CD4-positive, alpha-beta memory T cell (primary cell): ENCODE measurements around the gene SRPRB. TPM values are rescaled to one million over a fixed set of nuclear protein-coding genes. Genes with fewer than 3 reads are reported as not detected.

Experiments used
- CTCF ChIA-PET: fragments of 350-600 bp; sonication (Branson Sonifier 250); formaldehyde crosslinking; loops from one replicate; lab custom pipeline; 2021; ENCODE audit warnings: inconsistent platforms; ENCODE audit not compliant: partially characterized antibody; lab: Charles Lee
- POLR2A ChIA-PET: fragments of 350-600 bp; sonication (Branson Sonifier 250); formaldehyde crosslinking; loops from one replicate; lab custom pipeline; 2021; ENCODE audit not compliant: partially characterized antibody; lab: Charles Lee
- DNase-seq, 5 donors: peaks; one replicate each; pipeline versions ENCODE4 v3.0.0 to v3.0.0-alpha.2; 2020 to 2022; ENCODE audit warnings: mixed read lengths in 1 of 5
- H3K27ac ChIP-seq: one replicate; pipeline ENCODE4 v1.7.0; 2013; ENCODE audit warnings: low read depth, low read length
- H3K27me3 ChIP-seq: 2 replicates; pipeline ENCODE4 v1.7.0; 2013; ENCODE audit warnings: mild to moderate bottlenecking, low read length, moderate library complexity; ENCODE audit not compliant: insufficient read depth
- H3K36me3 ChIP-seq: 2 replicates; pipeline ENCODE4 v1.7.0; 2013; ENCODE audit warnings: mild to moderate bottlenecking, low read length, moderate library complexity; ENCODE audit not compliant: insufficient read depth
- H3K4me1 ChIP-seq: 2 replicates; pipeline ENCODE4 v1.7.0; 2013; ENCODE audit warnings: mild to moderate bottlenecking, low read length, moderate library complexity; ENCODE audit not compliant: insufficient read depth
- H3K4me3 ChIP-seq, 2 donors: one replicate each; pipeline ENCODE4 v1.7.0; 2013; ENCODE audit warnings: low read length in 2 of 2, mild to moderate bottlenecking in 1 of 2
- H3K9me3 ChIP-seq, 2 donors: one replicate each; pipeline ENCODE4 v1.7.0; 2013; ENCODE audit warnings: low read length in 2 of 2, control low read depth in 1 of 2; ENCODE audit not compliant: control insufficient read depth in 1 of 2
- H3K27ac Mint-ChIP-seq, 7 donors: one replicate each; pipeline ENCODE4 v1.8.0; 2020 to 2021; ENCODE audit warnings: mixed read lengths in 7 of 7, mild to moderate bottlenecking in 6 of 7, inconsistent platforms in 3 of 7, moderate library complexity in 3 of 7
- H3K27me3 Mint-ChIP-seq, 2 donors: one replicate each; pipeline ENCODE4 v1.8.0; 2020 to 2021; ENCODE audit warnings: mixed read lengths in 2 of 2
- H3K36me3 Mint-ChIP-seq, 2 donors: one replicate each; pipeline ENCODE4 v1.8.0; 2020 to 2021; ENCODE audit warnings: mixed read lengths in 2 of 2, inconsistent platforms in 1 of 2, mild to moderate bottlenecking in 1 of 2
- H3K4me1 Mint-ChIP-seq, 4 donors: one replicate each; pipeline ENCODE4 v1.8.0; 2020 to 2021; ENCODE audit warnings: mixed read lengths in 4 of 4, mild to moderate bottlenecking in 1 of 4
- H3K4me3 Mint-ChIP-seq, 8 donors: one replicate each; pipeline ENCODE4 v1.8.0; 2020 to 2021; ENCODE audit warnings: mixed read lengths in 8 of 8, mild to moderate bottlenecking in 7 of 8, moderate library complexity in 6 of 8, inconsistent platforms in 3 of 8
- H3K9me3 Mint-ChIP-seq, 8 donors: one replicate each; pipeline ENCODE4 v1.8.0; 2020 to 2021; ENCODE audit warnings: mixed read lengths in 8 of 8, mild to moderate bottlenecking in 5 of 8, inconsistent platforms in 3 of 8, moderate library complexity in 1 of 8
- intact Hi-C: fragments of 100-400 bp; cut with micrococcal nuclease; formaldehyde crosslinking; loops from one replicate; pipeline ENCODE4 v1.15.1; 2023
- polyA plus RNA-seq, 2 donors: library from polyadenylated mRNA; unstranded; fragments of 300-500 nt; fragmentation: Illumina TruSeq; gene quantifications; one replicate each; pipeline ENCODE4 v1.2.3, GENCODE V29; 2021
- total RNA-seq, 2 experiments: library from RNA; stranded (reverse); gene quantifications; one replicate each; pipeline ENCODE4 v1.2.3, GENCODE V29; 2021

The SRPRB gene
- total and polyA plus RNA-seq, 4 experiments from 2014 or later = 45.6 to 57.4 (median 52.4) TPM

DNA sequence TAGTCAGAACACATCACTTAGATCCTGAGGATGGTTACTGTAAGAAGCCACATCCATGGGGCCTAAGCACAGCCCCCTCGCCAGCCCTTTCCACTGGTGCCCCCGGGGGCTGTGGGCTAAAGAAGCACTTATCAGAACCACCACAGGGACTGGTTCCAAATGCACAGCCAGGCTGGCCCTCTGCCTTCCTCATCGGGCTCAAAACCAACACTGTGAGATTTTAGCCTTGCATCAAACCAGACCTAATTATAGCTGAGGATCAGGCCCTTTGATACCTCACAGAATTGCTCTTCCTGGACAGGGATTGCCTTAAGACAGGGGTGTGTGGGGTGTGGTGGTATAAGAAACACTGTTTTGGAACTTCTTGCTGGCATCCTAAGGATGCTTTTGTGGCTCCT, 23.7 kb downstream of the SRPRB start:
- Histone ChIP-seq H3K9me3 (no peaks in the 10 kb centered on the region), H3K4me3 (no peak overlapping the region), H3K27me3 (no peaks in the 10 kb centered on the region), H3K36me3 (no peaks in the 10 kb centered on the region), H3K4me1 (no peaks in the 10 kb centered on the region), H3K27ac (no peak overlapping the region)
- Mint-ChIP-seq H3K27ac (no peak overlapping the region), H3K4me1 (no peaks in the 10 kb centered on the region), H3K36me3 (peaks cover 20 to 21% of the 10 kb centered on the region in 2 donors), H3K4me3 (no peak overlapping the region), H3K27me3 (peaks cover 0 to 7% of the 10 kb centered on the region in 2 donors), H3K9me3 (no peaks in the 10 kb centered on the region)
- ChIA-PET POLR2A (no interaction called here), CTCF (no interaction called here)
- no peak for DNase-seq
- intact Hi-C loops = no loop called here

DNA sequence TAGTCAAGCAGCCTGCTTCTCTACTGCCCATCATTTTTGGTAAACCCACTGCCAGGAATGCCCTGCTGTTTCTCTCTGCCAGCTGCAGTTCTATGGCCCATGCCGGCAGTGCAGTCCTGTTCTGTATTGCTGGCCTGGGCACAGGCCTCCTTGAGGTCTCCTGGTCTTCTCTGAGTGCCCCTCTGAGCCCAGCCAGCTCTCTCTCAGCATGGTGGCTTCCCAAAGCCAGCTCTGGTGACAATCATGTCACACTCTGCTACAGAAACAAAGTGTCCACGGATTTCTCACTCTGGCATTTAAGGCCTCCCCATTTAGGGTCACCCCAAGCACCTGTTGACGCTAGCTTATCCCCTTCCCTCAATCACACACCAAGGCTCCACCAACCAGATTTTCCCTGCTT, 24.5 kb downstream of the SRPRB start:
- POLR2A ChIA-PET = no interaction called here
- H3K36me3 Mint-ChIP-seq = peaks cover 14% of the 10 kb centered on the region in 2 donors

DNA sequence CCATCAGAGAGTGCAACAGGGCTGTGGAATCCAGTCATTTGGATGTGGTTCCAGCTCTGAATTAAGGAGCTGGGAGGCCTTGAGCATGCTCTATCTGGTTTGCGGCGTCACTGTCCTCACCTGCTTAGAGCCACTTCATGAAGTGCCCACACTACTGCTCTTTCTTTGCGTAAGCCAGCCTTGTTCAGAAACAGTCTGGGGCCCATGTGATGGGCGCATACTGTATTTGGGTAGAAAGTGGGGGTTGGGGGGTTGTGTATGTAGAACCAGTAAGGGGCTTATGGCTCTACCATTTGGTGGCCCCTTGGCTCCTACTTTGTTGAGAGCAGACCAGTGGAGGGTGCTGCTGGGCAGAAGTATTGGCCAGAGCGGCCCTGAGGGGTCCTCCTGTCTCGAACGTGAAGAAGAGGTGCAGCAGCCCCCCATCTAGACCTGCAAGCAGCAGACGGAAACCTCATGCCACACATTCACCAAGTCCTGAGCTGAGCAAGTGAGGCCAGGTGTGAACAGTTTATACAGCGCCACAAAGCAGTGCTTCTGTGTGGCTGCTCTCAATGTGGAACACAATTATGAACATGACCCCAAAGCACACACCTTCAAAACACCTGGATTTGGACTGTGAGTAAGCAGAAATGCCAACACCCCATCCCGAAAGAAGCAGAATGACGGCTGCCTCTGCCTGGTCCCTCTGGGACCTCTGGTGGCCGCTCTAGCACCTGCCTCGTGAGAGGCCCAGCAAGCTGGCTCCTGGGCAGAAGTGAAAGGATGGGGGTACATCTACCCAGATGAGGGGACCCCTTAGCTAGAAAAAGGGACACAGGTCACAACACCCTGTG, 26.6 kb downstream of the SRPRB start:
- H3K27ac Mint-ChIP-seq = no peak overlapping the region
- Histone ChIP-seq H3K36me3 (no peaks in the 10 kb centered on the region), H3K4me1 (no peaks in the 10 kb centered on the region), H3K27me3 (no peaks in the 10 kb centered on the region), H3K9me3 (no peaks in the 10 kb centered on the region), H3K4me3 (no peak overlapping the region), H3K27ac (no peak overlapping the region)
- H3K27me3 Mint-ChIP-seq = peaks cover 0 to 7% of the 10 kb centered on the region in 2 donors
- no peak for DNase-seq
- H3K4me3 Mint-ChIP-seq = no peak overlapping the region
- POLR2A ChIA-PET = no interaction called here
- CTCF ChIA-PET = no interaction called here
- no peaks in the 10 kb centered on the region for H3K36me3 Mint-ChIP-seq
- H3K9me3 Mint-ChIP-seq = no peaks in the 10 kb centered on the region
- H3K4me1 Mint-ChIP-seq = no peaks in the 10 kb centered on the region
- intact Hi-C loops = no loop called here

More for the DNA sequence above, 24.5 kb downstream of the SRPRB start:
- no peak for DNase-seq
- Mint-ChIP-seq H3K4me1 (no peaks in the 10 kb centered on the region), H3K27me3 (peaks cover 0 to 7% of the 10 kb centered on the region in 2 donors), H3K9me3 (no peaks in the 10 kb centered on the region), H3K4me3 (no peak overlapping the region), H3K27ac (peak overlapping the region in 1 of 7 donors; percentile 2)
- Histone ChIP-seq H3K9me3 (no peaks in the 10 kb centered on the region), H3K27me3 (no peaks in the 10 kb centered on the region), H3K4me1 (no peaks in the 10 kb centered on the region), H3K36me3 (no peaks in the 10 kb centered on the region), H3K27ac (no peak overlapping the region), H3K4me3 (no peak overlapping the region)
- CTCF ChIA-PET = no interaction called here
- intact Hi-C loops = no loop called here

DNA sequence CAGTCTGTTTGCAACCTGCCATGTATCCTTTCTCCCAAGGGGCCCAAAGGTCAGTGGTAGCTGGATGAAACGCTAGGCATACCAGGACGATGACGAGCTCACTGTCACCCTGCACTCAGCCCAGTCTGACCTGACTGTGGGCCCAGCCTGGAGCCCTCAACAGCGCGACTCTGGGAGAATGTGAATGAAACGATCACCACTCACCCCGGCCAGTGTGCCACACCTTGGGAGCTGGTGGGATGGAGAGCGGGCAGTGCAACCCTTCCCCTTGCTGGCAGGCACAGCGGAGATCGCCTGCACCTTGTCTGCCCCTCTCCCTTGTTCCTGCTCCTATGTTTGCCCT, 27.2 kb downstream of the SRPRB start:
- ChIA-PET POLR2A (no interaction called here), CTCF (no interaction called here)
- Histone ChIP-seq H3K4me3 (no peak overlapping the region), H3K36me3 (no peaks in the 10 kb centered on the region), H3K4me1 (no peaks in the 10 kb centered on the region), H3K27ac (no peak overlapping the region), H3K27me3 (no peaks in the 10 kb centered on the region), H3K9me3 (no peaks in the 10 kb centered on the region)
- no peaks in the 10 kb centered on the region for H3K36me3 Mint-ChIP-seq
- H3K27ac Mint-ChIP-seq = no peak overlapping the region
- no peak for DNase-seq
- H3K27me3 Mint-ChIP-seq = peaks cover 0 to 7% of the 10 kb centered on the region in 2 donors
- no peak overlapping the region for H3K4me3 Mint-ChIP-seq
- intact Hi-C loops = no loop called here
- H3K4me1 Mint-ChIP-seq = no peaks in the 10 kb centered on the region
- H3K9me3 Mint-ChIP-seq = no peaks in the 10 kb centered on the region

DNA sequence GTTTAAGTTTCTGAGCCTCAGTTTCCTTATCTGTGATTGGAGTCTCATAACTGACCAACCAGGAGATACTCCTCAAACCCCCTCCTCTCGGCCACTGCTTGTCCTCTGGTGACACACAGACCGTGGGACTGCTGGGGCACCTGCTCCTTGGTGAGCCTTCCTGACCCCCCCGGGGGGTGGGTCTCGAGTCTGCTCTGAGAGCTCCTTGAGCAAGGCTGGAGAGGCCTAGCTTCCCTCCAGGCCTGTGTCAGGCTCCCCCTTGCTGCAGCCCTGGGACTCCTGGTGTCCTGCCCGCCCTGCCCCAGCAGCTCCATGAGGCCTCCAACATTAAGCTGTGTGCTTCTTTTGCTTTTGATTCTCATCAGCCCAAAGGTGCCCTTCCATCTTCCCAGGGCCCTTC, 27.7 kb downstream of the SRPRB start:
- ChIA-PET CTCF (no interaction called here), POLR2A (no interaction called here)
- Mint-ChIP-seq H3K9me3 (no peaks in the 10 kb centered on the region), H3K4me3 (no peak overlapping the region), H3K36me3 (no peaks in the 10 kb centered on the region), H3K27me3 (peaks cover 0 to 7% of the 10 kb centered on the region in 2 donors), H3K27ac (no peak overlapping the region), H3K4me1 (no peaks in the 10 kb centered on the region)
- no peak for DNase-seq
- Histone ChIP-seq H3K36me3 (no peaks in the 10 kb centered on the region), H3K9me3 (no peaks in the 10 kb centered on the region), H3K4me3 (no peak overlapping the region), H3K27ac (no peak overlapping the region), H3K27me3 (no peaks in the 10 kb centered on the region), H3K4me1 (no peaks in the 10 kb centered on the region)
- intact Hi-C loops = no loop called here

DNA sequence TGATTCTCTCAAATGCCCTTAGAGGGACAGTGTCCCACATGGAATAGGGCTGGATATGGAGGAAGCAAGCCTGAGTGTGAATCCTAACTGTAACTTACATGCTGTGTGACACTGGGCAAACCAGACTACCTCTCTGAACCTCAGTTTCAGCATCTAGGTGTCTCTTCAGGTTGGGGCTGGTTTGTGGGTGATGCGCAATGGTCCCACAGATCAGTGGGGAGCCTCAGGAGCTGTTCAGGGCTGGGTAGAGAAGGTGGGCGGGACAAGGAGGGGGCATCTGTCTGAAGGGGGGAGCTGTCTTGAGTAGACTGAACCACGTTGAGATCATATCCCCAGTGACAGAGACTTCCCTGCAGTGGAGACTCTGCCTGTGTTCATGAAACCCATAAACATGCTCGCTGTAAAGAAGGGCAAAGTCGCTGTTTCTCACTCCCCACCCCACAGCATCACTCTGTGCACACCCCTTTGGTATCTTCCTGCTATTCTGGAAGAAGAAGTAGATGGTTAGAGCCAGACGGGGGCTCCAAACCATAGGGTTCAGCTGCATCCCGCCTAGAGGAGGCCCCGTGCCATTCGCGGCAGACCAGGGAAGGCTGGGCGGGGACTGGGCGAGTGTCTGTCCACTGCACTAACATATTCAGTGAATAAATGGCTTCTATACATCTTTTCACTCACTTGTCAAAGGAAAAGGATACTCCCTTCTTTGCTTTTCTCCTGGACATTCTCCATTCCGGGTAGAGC, 28.4 kb downstream of the SRPRB start:
- Histone ChIP-seq H3K4me3 (no peak overlapping the region), H3K9me3 (no peaks in the 10 kb centered on the region), H3K4me1 (no peaks in the 10 kb centered on the region), H3K36me3 (no peaks in the 10 kb centered on the region), H3K27ac (no peak overlapping the region), H3K27me3 (no peaks in the 10 kb centered on the region)
- H3K36me3 Mint-ChIP-seq = no peaks in the 10 kb centered on the region
- no peak for DNase-seq
- intact Hi-C loops = no loop called here
- H3K27me3 Mint-ChIP-seq = peaks cover 0 to 7% of the 10 kb centered on the region in 2 donors
- H3K4me3 Mint-ChIP-seq = no peak overlapping the region
- CTCF ChIA-PET = no interaction called here
- no peaks in the 10 kb centered on the region for H3K4me1 Mint-ChIP-seq
- no peaks in the 10 kb centered on the region for H3K9me3 Mint-ChIP-seq
- POLR2A ChIA-PET = no interaction called here
- H3K27ac Mint-ChIP-seq = no peak overlapping the region

DNA sequence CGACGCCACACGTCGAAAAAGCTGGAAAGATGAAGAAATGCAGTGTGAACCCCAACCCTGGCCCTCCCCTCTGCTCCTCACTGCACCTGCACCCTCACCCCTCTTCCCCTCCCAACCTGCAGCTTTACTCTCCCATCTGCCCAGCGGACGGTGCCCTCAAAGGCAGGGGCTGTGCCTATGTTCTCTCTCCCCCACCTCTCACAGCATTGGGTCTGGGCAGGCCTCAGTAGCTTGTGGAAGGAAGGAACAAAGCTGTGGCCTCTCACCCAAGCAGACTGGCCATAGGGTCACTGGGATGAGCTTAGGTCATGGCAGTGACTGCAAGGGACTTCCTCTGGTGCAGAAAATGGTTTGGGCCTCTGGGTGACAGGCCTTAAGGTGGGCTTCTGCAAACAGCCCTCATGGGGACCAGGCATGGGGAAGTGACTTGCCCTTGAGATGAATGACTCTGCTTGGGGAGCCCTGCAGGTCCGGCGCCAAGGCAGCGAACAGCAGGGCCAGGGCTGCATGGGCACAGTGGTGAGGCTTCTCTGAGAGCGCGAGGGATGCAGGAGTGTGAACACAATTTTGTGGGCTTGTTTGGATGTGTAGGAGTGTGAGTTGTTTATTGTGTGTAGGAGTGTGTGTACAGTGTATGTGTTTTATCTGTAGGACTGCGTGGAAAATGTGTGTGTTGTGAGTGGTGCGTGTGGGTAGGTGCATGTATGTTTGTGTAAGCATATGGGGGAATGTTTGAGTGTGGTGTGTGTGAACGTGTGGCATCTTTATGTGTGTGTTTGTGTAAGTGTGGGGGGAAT, 29.2 kb downstream of the SRPRB start:
- H3K4me1 Mint-ChIP-seq = no peaks in the 10 kb centered on the region
- no peaks in the 10 kb centered on the region for H3K36me3 ChIP-seq
- H3K4me1 ChIP-seq = no peaks in the 10 kb centered on the region
- ChIA-PET POLR2A (no interaction called here), CTCF (no interaction called here)
- no peak overlapping the region for H3K4me3 ChIP-seq
- peaks cover 1 to 7% of the 10 kb centered on the region in 2 donors for H3K27me3 Mint-ChIP-seq
- no peak for DNase-seq
- no peaks in the 10 kb centered on the region for H3K9me3 ChIP-seq
- no peak overlapping the region for H3K27ac ChIP-seq
- H3K9me3 Mint-ChIP-seq = no peaks in the 10 kb centered on the region
- H3K4me3 Mint-ChIP-seq = no peak overlapping the region
- intact Hi-C loops = no loop called here
- H3K27me3 ChIP-seq = no peaks in the 10 kb centered on the region
- H3K27ac Mint-ChIP-seq = no peak overlapping the region
- no peaks in the 10 kb centered on the region for H3K36me3 Mint-ChIP-seq
